KOPT-K1 (cell line): ENCODE results near the gene PPP1R7.

Experiments used
- H3K27ac ChIP-seq: fragments of 200-600 bp; sonication (generic); 2 replicates; pipeline ENCODE4 v1.5.1; 2016; ENCODE audit warnings: antibody characterized with exemption, mild to moderate bottlenecking, low read depth, low read length; ENCODE audit not compliant: poor library complexity, severe bottlenecking
- H3K36me3 ChIP-seq: fragments of 200-600 bp; sonication (generic); 2 replicates; pipeline ENCODE4 v1.5.1; 2017; ENCODE audit warnings: antibody characterized with exemption, mild to moderate bottlenecking, low read length, moderate library complexity; ENCODE audit not compliant: insufficient read depth
- H3K9me3 ChIP-seq: fragments of 200-600 bp; sonication (generic); 2 replicates; pipeline ENCODE4 v1.5.1; 2017; ENCODE audit warnings: antibody characterized with exemption, low read length, mild to moderate bottlenecking; ENCODE audit not compliant: insufficient read depth, poor library complexity, severe bottlenecking

The PPP1R7 gene

GRCh38 chr2:241142593-241142992 lies 7.7 kb upstream of the PPP1R7 start:
- H3K36me3 ChIP-seq: peaks cover 56% of the 10 kb centered on the region
- no peaks in the 10 kb centered on the region for H3K9me3 ChIP-seq
- H3K27ac ChIP-seq: no peak overlapping the region

- Histone ChIP-seq H3K36me3 (peaks cover 24% of the 10 kb centered on the region; the same call in 1 of the 2 replicates), H3K27ac (no peak overlapping the region), H3K9me3 (no peaks in the 10 kb centered on the region)
Measured at GRCh38 chr2:241146286-241146685, 4.0 kb upstream of the PPP1R7 start.

- no peaks in the 10 kb centered on the region for H3K9me3 ChIP-seq
- peaks cover 16% of the 10 kb centered on the region; the same call in 1 of the 2 replicates for H3K36me3 ChIP-seq
- H3K27ac ChIP-seq: no peak overlapping the region
Measured at GRCh38 chr2:241147336-241147735, 2.9 kb upstream of the PPP1R7 start.

- Histone ChIP-seq H3K9me3 (no peaks in the 10 kb centered on the region), H3K27ac (no peak overlapping the region), H3K36me3 (peaks cover 18% of the 10 kb centered on the region; the same call in 1 of the 2 replicates)
Measured at GRCh38 chr2:241148239-241148638, 2.0 kb upstream of the PPP1R7 start.

GRCh38 chr2:241148891-241149674 lies 1.2 kb upstream of the PPP1R7 start, which contains the start of gene PASK:
PASK (minus strand) TSS chr2:241149472; CDS start chr2:241143032, 6,440 bp downstream.
- peak within 1 kb of the TSS; percentile 71 for H3K27ac ChIP-seq
- peaks cover 22% of the 10 kb centered on the region; the same call in 1 of the 2 replicates for H3K36me3 ChIP-seq
- H3K9me3 ChIP-seq: no peaks in the 10 kb centered on the region

- H3K36me3 ChIP-seq: peaks cover 19% of the 10 kb centered on the region; the same call in 1 of the 2 replicates
- H3K27ac ChIP-seq: peak overlapping the region; percentile 71
Measured at GRCh38 chr2:241149675-241149924, 667 bp upstream of the PPP1R7 start.

GRCh38 chr2:241150660-241151530 lies 628 bp downstream of the PPP1R7 start:
- Histone ChIP-seq H3K36me3 (peaks cover 25% of the 10 kb centered on the region), H3K9me3 (no peaks in the 10 kb centered on the region), H3K27ac (peak overlapping the region; percentile 71)

More at GRCh38 chr2:241149675-241149924, 667 bp upstream of the PPP1R7 start:
- H3K9me3 ChIP-seq: no peaks in the 10 kb centered on the region

GRCh38 chr2:241151934-241152660 lies 1.8 kb downstream of the PPP1R7 start:
- no peak overlapping the region for H3K27ac ChIP-seq
- no peaks in the 10 kb centered on the region for H3K9me3 ChIP-seq
- H3K36me3 ChIP-seq: peaks cover 34% of the 10 kb centered on the region

GRCh38 chr2:241153616-241154015 lies 3.3 kb downstream of the PPP1R7 start:
- H3K9me3 ChIP-seq: no peaks in the 10 kb centered on the region
- no peak overlapping the region for H3K27ac ChIP-seq
- peaks cover 49% of the 10 kb centered on the region for H3K36me3 ChIP-seq

- no peaks in the 10 kb centered on the region for H3K9me3 ChIP-seq
- no peak overlapping the region for H3K27ac ChIP-seq
- peaks cover 62% of the 10 kb centered on the region for H3K36me3 ChIP-seq
Measured at GRCh38 chr2:241154915-241155314, 4.6 kb downstream of the PPP1R7 start.

- H3K36me3 ChIP-seq: peaks cover 70% of the 10 kb centered on the region
Measured at GRCh38 chr2:241155936-241156335, 5.7 kb downstream of the PPP1R7 start.

GRCh38 chr2:241156971-241157441 lies 6.7 kb downstream of the PPP1R7 start:
- Histone ChIP-seq H3K9me3 (no peaks in the 10 kb centered on the region), H3K27ac (no peak overlapping the region), H3K36me3 (peaks cover 79% of the 10 kb centered on the region)

More at GRCh38 chr2:241155936-241156335, 5.7 kb downstream of the PPP1R7 start:
- Histone ChIP-seq H3K9me3 (no peaks in the 10 kb centered on the region), H3K27ac (no peak overlapping the region)

- H3K36me3 ChIP-seq: peaks cover 82% of the 10 kb centered on the region
- H3K9me3 ChIP-seq: no peaks in the 10 kb centered on the region
- H3K27ac ChIP-seq: no peak overlapping the region
Measured at GRCh38 chr2:241157841-241158545, 7.7 kb downstream of the PPP1R7 start.

GRCh38 chr2:241158546-241158900 lies 8.3 kb downstream of the PPP1R7 start:
- Histone ChIP-seq H3K36me3 (peaks cover 82% of the 10 kb centered on the region), H3K9me3 (no peaks in the 10 kb centered on the region), H3K27ac (no peak overlapping the region)
